ENCODE measurements around the gene TOGARAM2.

Gene TOGARAM2

GRCh38 chr2:29071032-29071975, 90.2 kb downstream of the TOGARAM2 start:
- Histone ChIP-seq H3K36me3 (no peaks in the 10 kb centered on the region), H3K9me3 (no peaks in the 10 kb centered on the region), H3K4me3 (ENCODE audit: low read depth in 1 of 2, low read length in 1 of 2) (no peak overlapping the region), H3K4me1 (ENCODE audit: control insufficient read depth in 1 of 2, insufficient read depth in 1 of 2, low read depth in 1 of 2, low read length in 1 of 2) (peaks cover 10 to 11% of the 10 kb centered on the region in 2 experiments), H3K27ac (no peak overlapping the region), H3K27me3 (no peaks in the 10 kb centered on the region)
- TF ChIP-seq, protein P1, sequence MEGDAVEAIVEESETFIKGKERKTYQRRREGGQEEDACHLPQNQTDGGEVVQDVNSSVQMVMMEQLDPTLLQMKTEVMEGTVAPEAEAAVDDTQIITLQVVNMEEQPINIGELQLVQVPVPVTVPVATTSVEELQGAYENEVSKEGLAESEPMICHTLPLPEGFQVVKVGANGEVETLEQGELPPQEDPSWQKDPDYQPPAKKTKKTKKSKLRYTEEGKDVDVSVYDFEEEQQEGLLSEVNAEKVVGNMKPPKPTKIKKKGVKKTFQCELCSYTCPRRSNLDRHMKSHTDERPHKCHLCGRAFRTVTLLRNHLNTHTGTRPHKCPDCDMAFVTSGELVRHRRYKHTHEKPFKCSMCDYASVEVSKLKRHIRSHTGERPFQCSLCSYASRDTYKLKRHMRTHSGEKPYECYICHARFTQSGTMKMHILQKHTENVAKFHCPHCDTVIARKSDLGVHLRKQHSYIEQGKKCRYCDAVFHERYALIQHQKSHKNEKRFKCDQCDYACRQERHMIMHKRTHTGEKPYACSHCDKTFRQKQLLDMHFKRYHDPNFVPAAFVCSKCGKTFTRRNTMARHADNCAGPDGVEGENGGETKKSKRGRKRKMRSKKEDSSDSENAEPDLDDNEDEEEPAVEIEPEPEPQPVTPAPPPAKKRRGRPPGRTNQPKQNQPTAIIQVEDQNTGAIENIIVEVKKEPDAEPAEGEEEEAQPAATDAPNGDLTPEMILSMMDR (IDR thresholded peaks at IDR 0.05) = no peak

DNA sequence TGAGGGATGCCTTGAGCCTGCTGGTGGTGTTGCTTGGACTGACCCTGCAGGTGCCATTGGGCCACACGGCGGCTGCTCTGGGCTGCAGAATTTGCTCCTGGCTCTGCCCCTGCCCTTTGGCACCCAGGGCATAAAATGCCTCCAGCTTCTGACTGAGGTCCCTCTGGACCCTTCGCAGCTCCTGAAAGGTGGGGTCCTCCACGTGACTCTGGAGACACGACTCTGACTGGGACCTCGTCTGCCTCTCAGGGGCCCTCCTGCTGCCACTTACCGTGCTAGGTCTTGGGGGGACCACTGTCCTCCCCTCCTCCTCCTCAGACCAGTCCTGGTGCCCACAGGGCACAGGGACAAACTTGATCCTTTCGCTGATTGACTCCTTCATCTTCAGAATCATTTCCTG, 91.2 kb downstream of the TOGARAM2 start:
- Histone ChIP-seq H3K36me3 (no peaks in the 10 kb centered on the region), H3K27me3 (no peaks in the 10 kb centered on the region)
- TF ChIP-seq, protein P1 (IDR thresholded peaks at IDR 0.05) = no peak

GRCh38 chr2:29072971-29073725, 92.0 kb downstream of the TOGARAM2 start:
- Histone ChIP-seq H3K9me3 (no peaks in the 10 kb centered on the region), H3K4me3 (ENCODE audit: low read depth in 1 of 2, low read length in 1 of 2) (no peak overlapping the region), H3K27ac (no peak overlapping the region), H3K27me3 (no peaks in the 10 kb centered on the region), H3K36me3 (no peaks in the 10 kb centered on the region), H3K4me1 (ENCODE audit: control insufficient read depth in 1 of 2, insufficient read depth in 1 of 2, low read depth in 1 of 2, low read length in 1 of 2) (no peaks in the 10 kb centered on the region)
- TF ChIP-seq, protein P1 (IDR thresholded peaks at IDR 0.05) = no peak

More for the DNA sequence above, 91.2 kb downstream of the TOGARAM2 start:
- Histone ChIP-seq H3K27ac (no peak overlapping the region), H3K4me1 (ENCODE audit: control insufficient read depth in 1 of 2, insufficient read depth in 1 of 2, low read depth in 1 of 2, low read length in 1 of 2) (peaks cover under 1 to 2% of the 10 kb centered on the region in 2 experiments), H3K4me3 (ENCODE audit: low read depth in 1 of 2, low read length in 1 of 2) (no peak overlapping the region), H3K9me3 (no peaks in the 10 kb centered on the region)

DNA sequence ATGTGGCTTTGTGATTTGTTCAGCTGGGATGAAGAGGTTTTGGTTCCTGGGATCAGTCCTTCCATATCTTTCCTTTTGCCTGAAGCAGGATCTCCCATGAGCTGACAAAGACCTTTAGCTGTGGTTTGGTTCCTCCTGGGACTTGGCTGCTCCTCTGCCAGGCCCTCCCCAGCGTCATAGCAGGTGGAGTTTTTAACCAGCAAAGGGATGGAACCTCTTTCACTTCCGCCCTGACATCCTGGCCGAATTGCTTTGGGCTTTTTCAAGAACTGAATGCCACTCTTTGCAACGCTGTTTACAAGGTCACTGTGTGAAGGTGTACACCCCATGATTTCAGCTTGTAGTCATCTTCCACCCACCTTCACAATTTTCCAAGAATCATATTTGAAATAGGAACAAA, 92.8 kb downstream of the TOGARAM2 start:
- H3K27ac ChIP-seq = no peak overlapping the region
- H3K4me3 ChIP-seq (ENCODE audit: low read depth in 1 of 2, low read length in 1 of 2) = no peak overlapping the region
- no peaks in the 10 kb centered on the region for H3K4me1 ChIP-seq (ENCODE audit: control insufficient read depth in 1 of 2, insufficient read depth in 1 of 2, low read depth in 1 of 2, low read length in 1 of 2)
- TF ChIP-seq, protein P1 (IDR thresholded peaks at IDR 0.05) = no peak
- no peaks in the 10 kb centered on the region for H3K27me3 ChIP-seq
- H3K36me3 ChIP-seq = no peaks in the 10 kb centered on the region
- H3K9me3 ChIP-seq = no peaks in the 10 kb centered on the region

DNA sequence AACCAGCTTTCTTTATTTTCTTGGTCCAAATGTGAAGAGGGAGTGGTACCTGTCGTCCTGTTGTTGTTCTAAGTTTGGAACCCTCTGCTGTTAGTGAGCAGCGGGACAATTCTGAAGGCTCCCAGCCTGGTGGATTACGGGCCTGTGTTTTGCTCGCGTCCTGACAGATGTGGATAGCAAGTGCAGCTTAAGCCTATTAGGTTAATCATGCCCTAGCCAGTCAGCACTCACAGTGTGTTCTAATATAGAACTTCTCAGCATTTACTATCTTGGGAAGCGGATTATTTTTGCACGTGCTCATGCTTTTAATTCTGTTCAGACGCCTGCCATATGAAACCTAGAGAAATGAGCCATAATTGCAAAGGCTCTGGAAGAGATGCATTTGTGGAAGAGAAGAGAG, 93.3 kb downstream of the TOGARAM2 start, which contains the start of gene PCARE:
TSS of gene PCARE (minus strand) at position 113 of the 400 bp plus-strand sequence. CDS start 262 bp downstream, outside the sequence.
- H3K9me3 ChIP-seq = no peaks in the 10 kb centered on the region
- no peak within 1 kb of the TSS for H3K4me3 ChIP-seq (ENCODE audit: low read depth in 1 of 2, low read length in 1 of 2)
- TF ChIP-seq, protein P1 (IDR thresholded peaks at IDR 0.05) = no peak
- H3K27me3 ChIP-seq = no peaks in the 10 kb centered on the region
- no peak within 1 kb of the TSS for H3K27ac ChIP-seq
- no peaks in the 10 kb centered on the region for H3K4me1 ChIP-seq (ENCODE audit: control insufficient read depth in 1 of 2, insufficient read depth in 1 of 2, low read depth in 1 of 2, low read length in 1 of 2)
- H3K36me3 ChIP-seq = no peaks in the 10 kb centered on the region
